Hepatocyte (in vitro differentiated cells): ENCODE measurements around the gene AGAP1. TPM values are rescaled to one million over a fixed set of nuclear protein-coding genes. Genes with fewer than 3 reads are reported as not detected.

Source experiments
- DNase-seq: peaks from one replicate; pipeline ENCODE4 v3.0.0-alpha.2; 2016; ENCODE audit warnings: low spot score
- H2AFZ ChIP-seq: fragments of 200-600 bp; sonication (generic); 2 replicates; pipeline ENCODE4 v1.6.0; 2016; ENCODE audit warnings: antibody characterized with exemption, mild to moderate bottlenecking
- H3K27ac ChIP-seq: fragments of 200-600 bp; sonication (generic); 2 replicates; pipeline ENCODE4 v1.5.1; 2016; ENCODE audit warnings: mild to moderate bottlenecking
- H3K27me3 ChIP-seq: fragments of 200-600 bp; sonication (generic); 2 replicates; pipeline ENCODE4 v1.6.1; 2016
- H3K36me3 ChIP-seq: fragments of 200-600 bp; sonication (generic); replicated peaks from 2 replicates; pipeline ENCODE4 v1.5.1; 2016; ENCODE audit warnings: low read depth; ENCODE audit not compliant: insufficient read depth
- H3K4me1 ChIP-seq: fragments of 200-600 bp; sonication (generic); 2 replicates; pipeline ENCODE4 v1.5.1; 2016; ENCODE audit warnings: mild to moderate bottlenecking, moderate library complexity; ENCODE audit not compliant: insufficient read depth
- H3K4me2 ChIP-seq: fragments of 200-600 bp; sonication (generic); 2 replicates; pipeline ENCODE4 v1.6.0; 2016
- H3K4me3 ChIP-seq: fragments of 200-600 bp; sonication (generic); 2 replicates; pipeline ENCODE4 v1.5.1; 2016; ENCODE audit warnings: mild to moderate bottlenecking
- H3K79me2 ChIP-seq: fragments of 200-600 bp; sonication (generic); 2 replicates; pipeline ENCODE4 v1.6.0; 2017; ENCODE audit warnings: mild to moderate bottlenecking
- H3K9me2 ChIP-seq: fragments of 200-600 bp; sonication (generic); replicated peaks from 2 replicates; pipeline ENCODE4 v1.6.0; 2017; ENCODE audit warnings: mild to moderate bottlenecking; ENCODE audit not compliant: insufficient read depth
- H3K9me3 ChIP-seq: fragments of 200-600 bp; sonication (generic); 2 replicates; pipeline ENCODE4 v1.5.1; 2016; ENCODE audit warnings: low read depth, mild to moderate bottlenecking
- H4K20me1 ChIP-seq: fragments of 200-600 bp; sonication (generic); 2 replicates; pipeline ENCODE4 v1.6.0; 2016; ENCODE audit warnings: mild to moderate bottlenecking; ENCODE audit not compliant: insufficient read depth, poor library complexity, severe bottlenecking
- EZH2 ChIP-seq: fragments of 200-600 bp; sonication (generic); IDR thresholded peaks from 2 replicates; pipeline ENCODE4 v1.6.1; 2016; ENCODE audit warnings: antibody characterized with exemption, mild to moderate bottlenecking, borderline replicate concordance
- EZH2phosphoT487 ChIP-seq: fragments of 200-600 bp; sonication (generic); IDR thresholded peaks from one replicate; pipeline ENCODE4 v1.6.1; 2018; ENCODE audit warnings: antibody characterized with exemption, mild to moderate bottlenecking, low read depth, moderate library complexity; ENCODE audit not compliant: unreplicated experiment, severe bottlenecking
- WGBS: methylation state at CpG from one replicate; pipeline ENCODE4 v1.1.6; 2016; ENCODE audit warnings: low lambda C conversion rate; ENCODE audit errors: missing lambda C conversion rate; 5-methylcytosine and 5-hydroxymethylcytosine counted together
- polyA plus RNA-seq: library from polyadenylated mRNA; unstranded; fragments of >200 nt; fragmentation: Nextera tagmentation; extraction: Ambion mirVana; gene quantifications from 2 replicates; pipeline ENCODE4 v1.2.1, GENCODE V29; 2016
- total RNA-seq: library from RNA; depleted of rRNA; stranded (reverse); fragments of >200 nt; gene quantifications from 2 replicates; pipeline ENCODE4 v1.2.3, GENCODE V29; 2014
- TF ChIP-seq, protein P1 (sequence below): fragments of 200-600 bp; sonication (generic); IDR thresholded peaks from 2 replicates; pipeline ENCODE4 v1.5.1; 2016; ENCODE audit warnings: antibody characterized with exemption, mild to moderate bottlenecking; ENCODE audit not compliant: poor library complexity

The AGAP1 gene
- total and polyA plus RNA-seq, 2 experiments from 2014 or later, result 12.1 to 20.0 TPM

DNA sequence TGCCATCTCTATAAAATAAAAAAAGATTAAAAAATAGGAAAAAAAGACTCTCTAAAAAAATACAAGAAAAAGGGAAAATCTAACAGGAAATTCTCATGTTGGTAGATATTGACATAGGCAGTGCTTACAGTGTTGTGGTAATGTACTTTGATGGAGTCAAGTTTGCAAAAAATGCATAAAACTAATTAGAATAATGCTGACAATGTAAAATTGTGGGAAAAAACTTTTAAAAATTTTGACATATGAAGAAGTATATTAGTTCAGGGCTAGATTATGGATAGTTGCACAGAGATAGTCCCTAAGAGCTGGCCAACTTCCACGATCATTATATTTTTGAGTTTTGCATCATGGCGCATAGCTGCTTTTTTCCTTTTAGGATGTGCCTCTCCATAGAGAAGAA lies 601.7 kb downstream of the AGAP1 start:
- Histone ChIP-seq H3K4me1 (no peaks in the 10 kb centered on the region), H3K27me3 (no peaks in the 10 kb centered on the region), H3K4me3 (no peak overlapping the region), H3K79me2 (no peaks in the 10 kb centered on the region), H2AFZ (no peak overlapping the region), H3K9me2 (no peaks in the 10 kb centered on the region), H3K36me3 (no peaks in the 10 kb centered on the region), H3K27ac (no peak overlapping the region), H3K4me2 (no peak overlapping the region), H3K9me3 (no peaks in the 10 kb centered on the region), H4K20me1 (no peaks in the 10 kb centered on the region)
- TF ChIP-seq, protein P1, sequence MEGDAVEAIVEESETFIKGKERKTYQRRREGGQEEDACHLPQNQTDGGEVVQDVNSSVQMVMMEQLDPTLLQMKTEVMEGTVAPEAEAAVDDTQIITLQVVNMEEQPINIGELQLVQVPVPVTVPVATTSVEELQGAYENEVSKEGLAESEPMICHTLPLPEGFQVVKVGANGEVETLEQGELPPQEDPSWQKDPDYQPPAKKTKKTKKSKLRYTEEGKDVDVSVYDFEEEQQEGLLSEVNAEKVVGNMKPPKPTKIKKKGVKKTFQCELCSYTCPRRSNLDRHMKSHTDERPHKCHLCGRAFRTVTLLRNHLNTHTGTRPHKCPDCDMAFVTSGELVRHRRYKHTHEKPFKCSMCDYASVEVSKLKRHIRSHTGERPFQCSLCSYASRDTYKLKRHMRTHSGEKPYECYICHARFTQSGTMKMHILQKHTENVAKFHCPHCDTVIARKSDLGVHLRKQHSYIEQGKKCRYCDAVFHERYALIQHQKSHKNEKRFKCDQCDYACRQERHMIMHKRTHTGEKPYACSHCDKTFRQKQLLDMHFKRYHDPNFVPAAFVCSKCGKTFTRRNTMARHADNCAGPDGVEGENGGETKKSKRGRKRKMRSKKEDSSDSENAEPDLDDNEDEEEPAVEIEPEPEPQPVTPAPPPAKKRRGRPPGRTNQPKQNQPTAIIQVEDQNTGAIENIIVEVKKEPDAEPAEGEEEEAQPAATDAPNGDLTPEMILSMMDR, result no peak
- TF ChIP-seq EZH2phosphoT487 (no peak), EZH2 (no peak)
- 100% methylated on average over 2 of the region's 2 CpGs for WGBS
- no peak for DNase-seq

DNA sequence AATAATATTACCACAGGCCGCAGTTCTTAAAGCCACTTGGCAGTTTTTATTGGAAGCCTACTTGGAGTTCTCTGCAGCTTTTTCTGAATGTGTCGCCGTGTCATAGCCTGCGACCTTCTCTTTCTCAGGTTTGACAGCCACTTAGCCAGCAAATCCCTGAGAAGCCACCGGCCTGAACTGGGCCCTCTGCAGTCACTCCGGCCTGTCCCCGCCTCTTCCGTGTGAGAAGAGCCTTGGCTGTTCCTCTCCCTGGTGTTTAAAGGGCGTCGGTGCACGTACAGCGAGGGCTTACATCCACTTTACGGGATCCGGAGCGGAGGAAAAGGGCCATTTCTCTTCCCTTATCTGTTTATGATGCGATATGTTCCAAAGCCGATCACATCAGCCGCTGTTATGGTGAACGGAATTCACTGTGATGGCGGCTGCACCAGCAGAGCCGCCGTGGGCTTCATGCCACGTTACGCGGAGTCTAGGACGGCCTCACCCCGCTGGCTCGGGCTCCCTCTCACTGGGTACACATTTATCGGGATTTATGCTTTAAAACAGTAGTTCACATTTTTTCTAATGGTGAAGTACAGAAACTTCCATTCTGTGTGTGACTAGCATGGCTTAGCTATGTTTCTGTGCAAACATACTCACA lies 607.6 kb downstream of the AGAP1 start:
- Histone ChIP-seq H3K79me2 (no peaks in the 10 kb centered on the region), H3K4me3 (no peak overlapping the region), H3K4me1 (no peaks in the 10 kb centered on the region), H4K20me1 (no peaks in the 10 kb centered on the region), H3K9me2 (no peaks in the 10 kb centered on the region), H3K27me3 (no peaks in the 10 kb centered on the region), H3K9me3 (no peaks in the 10 kb centered on the region), H3K4me2 (no peak overlapping the region), H3K36me3 (no peaks in the 10 kb centered on the region), H2AFZ (no peak overlapping the region), H3K27ac (no peak overlapping the region)
- TF ChIP-seq EZH2phosphoT487 (no peak), EZH2 (no peak)
- TF ChIP-seq, protein P1, result no peak
- WGBS, result 89% methylated on average over 29 of the region's 29 CpGs
- no peak for DNase-seq

DNA sequence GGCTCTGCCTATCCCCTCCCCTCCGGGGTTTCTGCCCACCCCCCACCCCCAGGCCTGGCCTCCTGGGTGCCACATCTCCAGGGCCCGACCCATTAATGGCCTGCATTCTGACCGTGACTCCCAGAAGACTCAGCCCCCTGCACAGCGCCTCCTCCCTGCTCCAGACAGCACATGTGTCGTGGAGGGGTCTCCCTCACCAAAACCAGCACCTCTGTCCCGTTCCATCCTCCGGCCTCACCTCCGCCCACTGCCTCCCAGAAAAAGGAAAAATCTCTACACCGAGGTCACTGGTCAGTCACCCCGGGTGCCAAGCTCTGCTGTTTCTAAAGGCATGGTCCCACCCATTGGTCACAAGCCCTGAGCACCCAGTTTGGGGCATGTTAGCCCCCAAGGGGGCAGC lies 609.1 kb downstream of the AGAP1 start:
- H2AFZ ChIP-seq, result no peak overlapping the region
- no peak overlapping the region for H3K4me3 ChIP-seq
- no peaks in the 10 kb centered on the region for H3K9me2 ChIP-seq
- TF ChIP-seq, protein P1, result no peak
- TF ChIP-seq EZH2 (no peak), EZH2phosphoT487 (no peak)
- no peaks in the 10 kb centered on the region for H3K36me3 ChIP-seq
- DNase-seq, result no peak
- H3K4me2 ChIP-seq, result no peak overlapping the region
- H3K9me3 ChIP-seq, result no peaks in the 10 kb centered on the region
- no peak overlapping the region for H3K27ac ChIP-seq
- no peaks in the 10 kb centered on the region for H4K20me1 ChIP-seq
- WGBS, result 98% methylated on average over 9 of the region's 10 CpGs
- no peaks in the 10 kb centered on the region for H3K4me1 ChIP-seq
- no peaks in the 10 kb centered on the region for H3K27me3 ChIP-seq
- no peaks in the 10 kb centered on the region for H3K79me2 ChIP-seq

DNA sequence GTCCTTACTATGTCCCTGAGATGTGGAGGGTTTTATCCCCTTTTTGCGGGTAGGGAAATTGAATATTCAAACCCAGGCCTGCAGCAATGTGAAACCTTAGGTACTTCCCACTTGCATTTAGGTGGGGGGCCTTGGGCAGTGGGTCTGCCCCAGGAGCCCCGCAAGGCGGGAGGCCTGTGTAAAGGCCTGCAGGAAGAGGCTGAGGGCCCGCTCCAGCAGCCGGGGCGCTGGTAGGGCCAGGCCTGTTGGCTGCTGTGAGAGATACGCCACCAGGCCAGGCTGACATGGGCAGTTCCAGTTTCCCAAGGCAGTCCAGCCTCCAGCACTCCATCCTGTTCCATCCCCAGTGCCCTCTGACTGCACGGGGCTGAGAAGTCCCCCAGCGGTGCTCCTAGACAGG lies 610.1 kb downstream of the AGAP1 start:
- Histone ChIP-seq H3K79me2 (no peaks in the 10 kb centered on the region), H3K4me1 (no peaks in the 10 kb centered on the region), H3K9me2 (no peaks in the 10 kb centered on the region), H3K9me3 (no peaks in the 10 kb centered on the region), H3K4me2 (no peak overlapping the region), H3K27me3 (no peaks in the 10 kb centered on the region), H3K27ac (no peak overlapping the region), H2AFZ (no peak overlapping the region), H4K20me1 (no peaks in the 10 kb centered on the region), H3K4me3 (no peak overlapping the region), H3K36me3 (no peaks in the 10 kb centered on the region)
- no peak for DNase-seq
- TF ChIP-seq, protein P1, result no peak
- TF ChIP-seq EZH2 (no peak), EZH2phosphoT487 (no peak)
- 92% methylated on average over 9 of the region's 9 CpGs for whole genome bisulfite sequencing
